ENCODE data around the gene SRGAP3.

Gene SRGAP3

DNA sequence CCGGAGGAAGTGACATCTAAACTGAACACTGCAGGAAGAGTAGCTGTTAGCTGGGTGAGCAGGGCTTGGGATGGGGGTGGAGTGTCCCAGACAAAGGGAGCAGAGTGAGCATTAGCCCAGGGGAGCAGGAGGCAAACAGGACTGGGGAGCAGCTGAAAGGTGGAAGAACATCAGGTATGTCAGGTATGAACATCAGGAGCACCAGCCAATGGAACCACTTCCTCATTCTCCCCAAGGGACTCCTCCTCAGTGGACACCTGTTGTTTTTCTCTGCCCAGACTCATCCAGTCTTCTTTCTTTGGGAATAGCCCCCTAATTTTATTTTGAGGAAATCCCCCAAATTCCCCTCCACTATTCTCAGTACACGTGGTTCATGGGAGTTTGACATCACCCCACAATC is 178.5 kb downstream of the SRGAP3 start:
- Histone ChIP-seq H3K27ac (ENCODE audit: low read depth, low read length, poor library complexity, severe bottlenecking) (no peak overlapping the region), H3K4me2 (ENCODE audit: low read length) (no peak overlapping the region), H3K79me2 (ENCODE audit: insufficient read depth, low read length) (no peaks in the 10 kb centered on the region), H3K36me3 (ENCODE audit: insufficient read depth, low read length) (no peaks in the 10 kb centered on the region), H2AFZ (ENCODE audit: low read length) (no peak overlapping the region), H3K4me1 (ENCODE audit: insufficient read depth, low read length, severe bottlenecking) (no peaks in the 10 kb centered on the region), H3K9ac (ENCODE audit: low read length) (no peak overlapping the region), H3K9me2 (ENCODE audit: low read depth, low read length) (no peaks in the 10 kb centered on the region), H3K4me3 (ENCODE audit: low read depth, low read length, poor library complexity, severe bottlenecking) (no peak overlapping the region), H3K9me3 (ENCODE audit: low read length) (no peaks in the 10 kb centered on the region), H3F3A (ENCODE audit: insufficient read depth, low read length) (no peaks in the 10 kb centered on the region), H3K27me3 (ENCODE audit: insufficient read depth, low read length) (no peaks in the 10 kb centered on the region), H4K20me1 (ENCODE audit: insufficient read depth, low read length) (no peaks in the 10 kb centered on the region)
- TF ChIP-seq, protein P1, sequence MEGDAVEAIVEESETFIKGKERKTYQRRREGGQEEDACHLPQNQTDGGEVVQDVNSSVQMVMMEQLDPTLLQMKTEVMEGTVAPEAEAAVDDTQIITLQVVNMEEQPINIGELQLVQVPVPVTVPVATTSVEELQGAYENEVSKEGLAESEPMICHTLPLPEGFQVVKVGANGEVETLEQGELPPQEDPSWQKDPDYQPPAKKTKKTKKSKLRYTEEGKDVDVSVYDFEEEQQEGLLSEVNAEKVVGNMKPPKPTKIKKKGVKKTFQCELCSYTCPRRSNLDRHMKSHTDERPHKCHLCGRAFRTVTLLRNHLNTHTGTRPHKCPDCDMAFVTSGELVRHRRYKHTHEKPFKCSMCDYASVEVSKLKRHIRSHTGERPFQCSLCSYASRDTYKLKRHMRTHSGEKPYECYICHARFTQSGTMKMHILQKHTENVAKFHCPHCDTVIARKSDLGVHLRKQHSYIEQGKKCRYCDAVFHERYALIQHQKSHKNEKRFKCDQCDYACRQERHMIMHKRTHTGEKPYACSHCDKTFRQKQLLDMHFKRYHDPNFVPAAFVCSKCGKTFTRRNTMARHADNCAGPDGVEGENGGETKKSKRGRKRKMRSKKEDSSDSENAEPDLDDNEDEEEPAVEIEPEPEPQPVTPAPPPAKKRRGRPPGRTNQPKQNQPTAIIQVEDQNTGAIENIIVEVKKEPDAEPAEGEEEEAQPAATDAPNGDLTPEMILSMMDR (IDR thresholded peaks at IDR 0.05; ENCODE audit: low read length): no peak
- no peak for TF ChIP-seq EZH2 (IDR thresholded peaks at IDR 0.05; ENCODE audit: borderline replicate concordance, low read length)

DNA sequence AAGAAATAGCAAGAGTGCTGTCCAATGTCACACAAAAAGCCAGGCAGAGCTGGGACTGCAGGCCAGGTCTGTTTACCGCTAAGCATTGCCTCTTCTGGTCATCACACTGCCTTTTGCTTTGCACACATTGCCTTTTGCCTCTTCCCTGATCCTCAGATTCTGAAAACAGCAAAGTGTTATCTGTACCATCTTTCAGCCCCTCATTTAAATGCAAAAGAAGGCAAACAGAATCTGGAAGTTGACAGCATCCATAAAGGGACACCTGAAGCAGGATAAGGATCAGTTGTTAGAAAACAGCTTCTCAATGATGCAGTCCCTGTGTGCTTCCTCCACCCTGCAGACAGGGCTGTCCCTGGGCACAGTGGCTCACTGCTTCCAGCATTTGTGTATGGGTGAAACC is 179.5 kb downstream of the SRGAP3 start:
- Histone ChIP-seq H3F3A (ENCODE audit: insufficient read depth, low read length) (no peaks in the 10 kb centered on the region), H3K36me3 (ENCODE audit: insufficient read depth, low read length) (no peaks in the 10 kb centered on the region), H2AFZ (ENCODE audit: low read length) (no peak overlapping the region), H3K27ac (ENCODE audit: low read depth, low read length, poor library complexity, severe bottlenecking) (no peak overlapping the region), H4K20me1 (ENCODE audit: insufficient read depth, low read length) (no peaks in the 10 kb centered on the region), H3K4me2 (ENCODE audit: low read length) (no peak overlapping the region), H3K9me2 (ENCODE audit: low read depth, low read length) (no peaks in the 10 kb centered on the region), H3K4me1 (ENCODE audit: insufficient read depth, low read length, severe bottlenecking) (no peaks in the 10 kb centered on the region), H3K4me3 (ENCODE audit: low read depth, low read length, poor library complexity, severe bottlenecking) (no peak overlapping the region), H3K9ac (ENCODE audit: low read length) (no peak overlapping the region), H3K9me3 (ENCODE audit: low read length) (no peaks in the 10 kb centered on the region), H3K27me3 (ENCODE audit: insufficient read depth, low read length) (no peaks in the 10 kb centered on the region), H3K79me2 (ENCODE audit: insufficient read depth, low read length) (no peaks in the 10 kb centered on the region)
- TF ChIP-seq EZH2 (IDR thresholded peaks at IDR 0.05; ENCODE audit: borderline replicate concordance, low read length): no peak
- TF ChIP-seq, protein P1 (IDR thresholded peaks at IDR 0.05; ENCODE audit: low read length): no peak

- no peaks in the 10 kb centered on the region for H3K9me3 ChIP-seq (ENCODE audit: low read length)
- H3K79me2 ChIP-seq (ENCODE audit: insufficient read depth, low read length): no peaks in the 10 kb centered on the region
- H3K9me2 ChIP-seq (ENCODE audit: low read depth, low read length): no peaks in the 10 kb centered on the region
- H3K36me3 ChIP-seq (ENCODE audit: insufficient read depth, low read length): no peaks in the 10 kb centered on the region
- no peaks in the 10 kb centered on the region for H4K20me1 ChIP-seq (ENCODE audit: insufficient read depth, low read length)
- H3F3A ChIP-seq (ENCODE audit: insufficient read depth, low read length): no peaks in the 10 kb centered on the region
- H3K9ac ChIP-seq (ENCODE audit: low read length): no peak overlapping the region
- TF ChIP-seq EZH2 (IDR thresholded peaks at IDR 0.05; ENCODE audit: borderline replicate concordance, low read length): no peak
- TF ChIP-seq, protein P1 (IDR thresholded peaks at IDR 0.05; ENCODE audit: low read length): no peak
- no peaks in the 10 kb centered on the region for H3K4me1 ChIP-seq (ENCODE audit: insufficient read depth, low read length, severe bottlenecking)
- no peak overlapping the region for H3K4me2 ChIP-seq (ENCODE audit: low read length)
- H3K27me3 ChIP-seq (ENCODE audit: insufficient read depth, low read length): no peaks in the 10 kb centered on the region
- H3K4me3 ChIP-seq (ENCODE audit: low read depth, low read length, poor library complexity, severe bottlenecking): no peak overlapping the region
- H2AFZ ChIP-seq (ENCODE audit: low read length): no peak overlapping the region
- no peak overlapping the region for H3K27ac ChIP-seq (ENCODE audit: low read depth, low read length, poor library complexity, severe bottlenecking)
Observed at GRCh38 chr3:9068051-9068450, 181.4 kb downstream of the SRGAP3 start.
